HEK293 (cell line): ENCODE measurements around the gene ZBTB37.

Source experiments
- GFI1B ChIP-seq: fragments of 450-650 bp; formaldehyde crosslinking; IDR thresholded peaks from 2 replicates; pipeline ENCODE4 v1.5.1; 2016; ENCODE audit warnings: missing biosample characterization, missing genetic modification characterization
- GLIS1 ChIP-seq: fragments of 450-650 bp; formaldehyde crosslinking; IDR thresholded peaks from 2 replicates; pipeline ENCODE4 v1.5.1; 2016; ENCODE audit warnings: missing biosample characterization, missing genetic modification characterization
- HOXD13 ChIP-seq: sonication (generic); formaldehyde crosslinking; IDR thresholded peaks from 2 replicates; pipeline ENCODE4 v1.8.0; 2022; ENCODE audit warnings: missing genetic modification reagents, borderline replicate concordance
- MEIS1 ChIP-seq: sonication (generic); formaldehyde crosslinking; IDR thresholded peaks from 2 replicates; pipeline ENCODE4 v1.8.1; 2022; ENCODE audit warnings: missing genetic modification reagents, mild to moderate bottlenecking, borderline replicate concordance
- REPIN1 ChIP-seq: fragments of 450-650 bp; formaldehyde crosslinking; IDR thresholded peaks from 2 replicates; pipeline ENCODE4 v1.5.1; 2017; ENCODE audit warnings: missing biosample characterization, missing genetic modification characterization, low read depth
- SP3 ChIP-seq: fragments of 450-650 bp; formaldehyde crosslinking; IDR thresholded peaks from 2 replicates; pipeline ENCODE4 v1.5.1; 2016; ENCODE audit warnings: missing biosample characterization, missing genetic modification characterization
- ZBTB1 ChIP-seq: fragments of 450-650 bp; formaldehyde crosslinking; IDR thresholded peaks from 2 replicates; pipeline ENCODE4 v1.5.1; 2016; ENCODE audit warnings: missing biosample characterization, missing genetic modification characterization
- ZBTB21 ChIP-seq: fragments of 450-650 bp; formaldehyde crosslinking; IDR thresholded peaks from 2 replicates; pipeline ENCODE4 v1.5.1; 2017; ENCODE audit warnings: missing biosample characterization, missing genetic modification characterization
- ZBTB48 ChIP-seq: fragments of 450-650 bp; formaldehyde crosslinking; IDR thresholded peaks from 2 replicates; pipeline ENCODE4 v1.5.1; 2016; ENCODE audit warnings: missing biosample characterization, missing genetic modification characterization
- ZFP3 ChIP-seq: fragments of 450-650 bp; formaldehyde crosslinking; IDR thresholded peaks from 2 replicates; pipeline ENCODE4 v1.5.1; 2016; ENCODE audit warnings: low read depth, missing biosample characterization, missing genetic modification characterization
- ZFP37 ChIP-seq: fragments of 450-650 bp; formaldehyde crosslinking; IDR thresholded peaks from 2 replicates; pipeline ENCODE4 v1.5.1; 2016; ENCODE audit warnings: missing biosample characterization, missing genetic modification characterization
- ZNF112 ChIP-seq: fragments of 450-650 bp; formaldehyde crosslinking; IDR thresholded peaks from 2 replicates; pipeline ENCODE4 v1.5.0; 2017; ENCODE audit warnings: missing biosample characterization, missing genetic modification characterization
- ZNF132 ChIP-seq: fragments of 450-650 bp; formaldehyde crosslinking; IDR thresholded peaks from 2 replicates; pipeline ENCODE4 v1.5.1; 2017; ENCODE audit warnings: missing biosample characterization, missing genetic modification characterization, borderline replicate concordance
- ZNF155 ChIP-seq: fragments of 450-650 bp; formaldehyde crosslinking; IDR thresholded peaks from 2 replicates; pipeline ENCODE4 v1.5.1; 2016; ENCODE audit warnings: missing biosample characterization, missing genetic modification characterization
- ZNF202 ChIP-seq: fragments of 450-650 bp; formaldehyde crosslinking; IDR thresholded peaks from 2 replicates; pipeline ENCODE4 v1.5.1; 2016; ENCODE audit warnings: missing biosample characterization, missing genetic modification characterization, borderline replicate concordance
- ZNF266 ChIP-seq: fragments of 450-650 bp; formaldehyde crosslinking; IDR thresholded peaks from 2 replicates; pipeline ENCODE4 v1.5.1; 2016; ENCODE audit warnings: missing biosample characterization, missing genetic modification characterization, low read depth
- ZNF350 ChIP-seq: fragments of 450-650 bp; formaldehyde crosslinking; IDR thresholded peaks from 2 replicates; pipeline ENCODE4 v1.5.0; 2017; ENCODE audit warnings: missing biosample characterization, mild to moderate bottlenecking, missing genetic modification characterization
- ZNF48 ChIP-seq: fragments of 450-650 bp; formaldehyde crosslinking; IDR thresholded peaks from 2 replicates; pipeline ENCODE4 v1.5.1; 2016; ENCODE audit warnings: missing biosample characterization, missing genetic modification characterization
- ZNF600 ChIP-seq: fragments of 450-650 bp; formaldehyde crosslinking; IDR thresholded peaks from 2 replicates; pipeline ENCODE4 v1.5.1; 2016; ENCODE audit warnings: missing biosample characterization, missing genetic modification characterization
- ZNF610 ChIP-seq: fragments of 450-650 bp; formaldehyde crosslinking; IDR thresholded peaks from 2 replicates; pipeline ENCODE4 v1.5.1; 2016; ENCODE audit warnings: missing biosample characterization, missing genetic modification characterization, borderline replicate concordance
- ZNF76 ChIP-seq: fragments of 450-650 bp; formaldehyde crosslinking; IDR thresholded peaks from 2 replicates; pipeline ENCODE4; 2016; ENCODE audit warnings: low read depth, missing biosample characterization, missing genetic modification characterization, borderline replicate concordance
- ZNF768 ChIP-seq: fragments of 450-650 bp; formaldehyde crosslinking; IDR thresholded peaks from 2 replicates; pipeline ENCODE4 v1.5.1; 2018; ENCODE audit warnings: missing biosample characterization, mild to moderate bottlenecking, missing genetic modification characterization
- ZNF776 ChIP-seq: fragments of 450-650 bp; formaldehyde crosslinking; IDR thresholded peaks from 2 replicates; pipeline ENCODE4 v1.5.0; 2017; ENCODE audit warnings: missing biosample characterization, missing genetic modification characterization, borderline replicate concordance
- ZNF791 ChIP-seq: fragments of 450-650 bp; formaldehyde crosslinking; IDR thresholded peaks from 2 replicates; pipeline ENCODE4 v1.5.1; 2016; ENCODE audit warnings: missing biosample characterization, missing genetic modification characterization
- ZNF837 ChIP-seq: fragments of 450-650 bp; formaldehyde crosslinking; IDR thresholded peaks from 2 replicates; pipeline ENCODE4 v1.5.1; 2016; ENCODE audit warnings: missing biosample characterization, missing genetic modification characterization
- TF ChIP-seq, protein P1 (sequence below): fragments of 450-650 bp; formaldehyde crosslinking; IDR thresholded peaks from 2 replicates; pipeline ENCODE4 v1.5.0; 2017; ENCODE audit warnings: missing biosample characterization, missing genetic modification characterization, borderline replicate concordance
- TF ChIP-seq, protein P2 (sequence below): fragments of 450-650 bp; formaldehyde crosslinking; conservative IDR thresholded peaks from 2 replicates; pipeline ENCODE4 v1.5.1; 2016; ENCODE audit warnings: low read depth, missing biosample characterization, missing genetic modification characterization
- TF ChIP-seq, protein P3 (sequence below): fragments of 450-650 bp; formaldehyde crosslinking; IDR thresholded peaks from 2 replicates; pipeline ENCODE4 v1.5.1; 2017; ENCODE audit warnings: missing biosample characterization, missing genetic modification characterization
- TF ChIP-seq, protein P4 (sequence below): fragments of 450-650 bp; formaldehyde crosslinking; IDR thresholded peaks from 2 replicates; pipeline ENCODE4 v1.5.1; 2016; ENCODE audit warnings: missing biosample characterization, missing genetic modification characterization

ZBTB37 gene

DNA sequence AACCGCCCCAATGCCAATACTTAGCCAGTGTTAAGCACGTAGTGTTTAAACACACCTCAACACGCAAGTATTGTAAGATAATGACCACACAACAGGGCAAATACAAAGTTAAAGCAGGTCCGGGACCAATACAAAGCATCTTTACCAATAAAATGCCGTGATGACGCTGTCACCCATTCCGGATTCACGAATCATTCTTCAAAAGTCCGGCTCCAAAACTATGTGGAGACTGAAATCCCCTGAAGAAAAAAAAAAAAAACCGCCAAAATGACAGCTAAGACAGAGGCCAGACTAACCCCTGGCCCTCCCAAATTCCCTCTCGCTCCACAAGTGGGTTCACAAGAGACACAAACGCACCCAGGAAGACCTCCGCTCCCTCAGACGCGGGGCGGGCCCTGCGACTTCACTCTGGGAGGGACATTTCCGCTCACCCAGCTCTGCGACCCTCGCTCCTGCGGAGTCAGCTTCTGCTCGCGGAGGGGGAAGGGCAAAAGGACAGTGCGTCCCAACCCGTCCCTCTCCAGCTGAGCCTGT, 44.3 kb upstream of the ZBTB37 start (continued):
- no peak for TF ChIP-seq ZNF266
- no peak for TF ChIP-seq ZNF776 (tag by site-specific recombination)
- no peak for TF ChIP-seq REPIN1 (tag by site-specific recombination)
- no peak for TF ChIP-seq ZNF600 (tag by site-specific recombination)
- no peak for TF ChIP-seq GFI1B (tag by site-specific recombination)
- TF ChIP-seq ZNF837 (tag by site-specific recombination): no peak
- no peak for TF ChIP-seq GLIS1 (tag by site-specific recombination)
- TF ChIP-seq ZNF202 (tag by site-specific recombination): no peak
- TF ChIP-seq ZBTB48 (tag by site-specific recombination): peak; percentile 78; the same call in 1 of the 2 replicates
- no peak for TF ChIP-seq ZNF112 (tag by site-specific recombination)
- TF ChIP-seq ZNF155: no peak
- TF ChIP-seq, protein P1, sequence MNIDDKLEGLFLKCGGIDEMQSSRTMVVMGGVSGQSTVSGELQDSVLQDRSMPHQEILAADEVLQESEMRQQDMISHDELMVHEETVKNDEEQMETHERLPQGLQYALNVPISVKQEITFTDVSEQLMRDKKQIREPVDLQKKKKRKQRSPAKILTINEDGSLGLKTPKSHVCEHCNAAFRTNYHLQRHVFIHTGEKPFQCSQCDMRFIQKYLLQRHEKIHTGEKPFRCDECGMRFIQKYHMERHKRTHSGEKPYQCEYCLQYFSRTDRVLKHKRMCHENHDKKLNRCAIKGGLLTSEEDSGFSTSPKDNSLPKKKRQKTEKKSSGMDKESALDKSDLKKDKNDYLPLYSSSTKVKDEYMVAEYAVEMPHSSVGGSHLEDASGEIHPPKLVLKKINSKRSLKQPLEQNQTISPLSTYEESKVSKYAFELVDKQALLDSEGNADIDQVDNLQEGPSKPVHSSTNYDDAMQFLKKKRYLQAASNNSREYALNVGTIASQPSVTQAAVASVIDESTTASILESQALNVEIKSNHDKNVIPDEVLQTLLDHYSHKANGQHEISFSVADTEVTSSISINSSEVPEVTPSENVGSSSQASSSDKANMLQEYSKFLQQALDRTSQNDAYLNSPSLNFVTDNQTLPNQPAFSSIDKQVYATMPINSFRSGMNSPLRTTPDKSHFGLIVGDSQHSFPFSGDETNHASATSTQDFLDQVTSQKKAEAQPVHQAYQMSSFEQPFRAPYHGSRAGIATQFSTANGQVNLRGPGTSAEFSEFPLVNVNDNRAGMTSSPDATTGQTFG (tag by site-specific recombination): no peak
- TF ChIP-seq, protein P2, sequence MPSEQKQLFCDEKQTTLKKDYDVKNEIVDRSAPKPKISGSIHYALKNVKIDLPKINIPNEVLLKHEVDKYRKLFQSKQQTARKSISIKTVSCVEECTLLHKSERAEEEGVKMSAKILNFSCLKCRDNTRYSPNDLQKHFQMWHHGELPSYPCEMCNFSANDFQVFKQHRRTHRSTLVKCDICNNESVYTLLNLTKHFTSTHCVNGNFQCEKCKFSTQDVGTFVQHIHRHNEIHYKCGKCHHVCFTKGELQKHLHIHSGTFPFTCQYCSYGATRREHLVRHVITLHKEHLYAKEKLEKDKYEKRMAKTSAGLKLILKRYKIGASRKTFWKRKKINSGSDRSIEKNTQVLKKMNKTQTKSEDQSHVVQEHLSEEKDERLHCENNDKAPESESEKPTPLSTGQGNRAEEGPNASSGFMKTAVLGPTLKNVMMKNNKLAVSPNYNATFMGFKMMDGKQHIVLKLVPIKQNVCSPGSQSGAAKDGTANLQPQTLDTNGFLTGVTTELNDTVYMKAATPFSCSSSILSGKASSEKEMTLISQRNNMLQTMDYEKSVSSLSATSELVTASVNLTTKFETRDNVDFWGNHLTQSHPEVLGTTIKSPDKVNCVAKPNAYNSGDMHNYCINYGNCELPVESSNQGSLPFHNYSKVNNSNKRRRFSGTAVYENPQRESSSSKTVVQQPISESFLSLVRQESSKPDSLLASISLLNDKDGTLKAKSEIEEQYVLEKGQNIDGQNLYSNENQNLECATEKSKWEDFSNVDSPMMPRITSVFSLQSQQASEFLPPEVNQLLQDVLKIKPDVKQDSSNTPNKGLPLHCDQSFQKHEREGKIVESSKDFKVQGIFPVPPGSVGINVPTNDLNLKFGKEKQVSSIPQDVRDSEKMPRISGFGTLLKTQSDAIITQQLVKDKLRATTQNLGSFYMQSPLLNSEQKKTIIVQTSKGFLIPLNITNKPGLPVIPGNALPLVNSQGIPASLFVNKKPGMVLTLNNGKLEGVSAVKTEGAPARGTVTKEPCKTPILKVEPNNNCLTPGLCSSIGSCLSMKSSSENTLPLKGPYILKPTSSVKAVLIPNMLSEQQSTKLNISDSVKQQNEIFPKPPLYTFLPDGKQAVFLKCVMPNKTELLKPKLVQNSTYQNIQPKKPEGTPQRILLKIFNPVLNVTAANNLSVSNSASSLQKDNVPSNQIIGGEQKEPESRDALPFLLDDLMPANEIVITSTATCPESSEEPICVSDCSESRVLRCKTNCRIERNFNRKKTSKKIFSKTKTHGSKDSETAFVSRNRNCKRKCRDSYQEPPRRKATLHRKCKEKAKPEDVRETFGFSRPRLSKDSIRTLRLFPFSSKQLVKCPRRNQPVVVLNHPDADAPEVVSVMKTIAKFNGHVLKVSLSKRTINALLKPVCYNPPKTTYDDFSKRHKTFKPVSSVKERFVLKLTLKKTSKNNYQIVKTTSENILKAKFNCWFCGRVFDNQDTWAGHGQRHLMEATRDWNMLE (tag by site-specific recombination): no peak
- TF ChIP-seq ZNF610: no peak
- TF ChIP-seq ZBTB1 (tag by site-specific recombination): no peak
- no peak for TF ChIP-seq ZNF76 (tag by site-specific recombination)
- TF ChIP-seq, protein P3, sequence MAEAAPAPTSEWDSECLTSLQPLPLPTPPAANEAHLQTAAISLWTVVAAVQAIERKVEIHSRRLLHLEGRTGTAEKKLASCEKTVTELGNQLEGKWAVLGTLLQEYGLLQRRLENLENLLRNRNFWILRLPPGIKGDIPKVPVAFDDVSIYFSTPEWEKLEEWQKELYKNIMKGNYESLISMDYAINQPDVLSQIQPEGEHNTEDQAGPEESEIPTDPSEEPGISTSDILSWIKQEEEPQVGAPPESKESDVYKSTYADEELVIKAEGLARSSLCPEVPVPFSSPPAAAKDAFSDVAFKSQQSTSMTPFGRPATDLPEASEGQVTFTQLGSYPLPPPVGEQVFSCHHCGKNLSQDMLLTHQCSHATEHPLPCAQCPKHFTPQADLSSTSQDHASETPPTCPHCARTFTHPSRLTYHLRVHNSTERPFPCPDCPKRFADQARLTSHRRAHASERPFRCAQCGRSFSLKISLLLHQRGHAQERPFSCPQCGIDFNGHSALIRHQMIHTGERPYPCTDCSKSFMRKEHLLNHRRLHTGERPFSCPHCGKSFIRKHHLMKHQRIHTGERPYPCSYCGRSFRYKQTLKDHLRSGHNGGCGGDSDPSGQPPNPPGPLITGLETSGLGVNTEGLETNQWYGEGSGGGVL: peak; percentile 57; the same call in 1 of the 2 replicates
- TF ChIP-seq ZNF132 (tag by site-specific recombination): no peak
- no peak for TF ChIP-seq ZNF350
- no peak for TF ChIP-seq ZFP37
- TF ChIP-seq ZBTB21 (tag by site-specific recombination): peak; percentile 27; the same call in 1 of the 2 replicates
- TF ChIP-seq, protein P4, sequence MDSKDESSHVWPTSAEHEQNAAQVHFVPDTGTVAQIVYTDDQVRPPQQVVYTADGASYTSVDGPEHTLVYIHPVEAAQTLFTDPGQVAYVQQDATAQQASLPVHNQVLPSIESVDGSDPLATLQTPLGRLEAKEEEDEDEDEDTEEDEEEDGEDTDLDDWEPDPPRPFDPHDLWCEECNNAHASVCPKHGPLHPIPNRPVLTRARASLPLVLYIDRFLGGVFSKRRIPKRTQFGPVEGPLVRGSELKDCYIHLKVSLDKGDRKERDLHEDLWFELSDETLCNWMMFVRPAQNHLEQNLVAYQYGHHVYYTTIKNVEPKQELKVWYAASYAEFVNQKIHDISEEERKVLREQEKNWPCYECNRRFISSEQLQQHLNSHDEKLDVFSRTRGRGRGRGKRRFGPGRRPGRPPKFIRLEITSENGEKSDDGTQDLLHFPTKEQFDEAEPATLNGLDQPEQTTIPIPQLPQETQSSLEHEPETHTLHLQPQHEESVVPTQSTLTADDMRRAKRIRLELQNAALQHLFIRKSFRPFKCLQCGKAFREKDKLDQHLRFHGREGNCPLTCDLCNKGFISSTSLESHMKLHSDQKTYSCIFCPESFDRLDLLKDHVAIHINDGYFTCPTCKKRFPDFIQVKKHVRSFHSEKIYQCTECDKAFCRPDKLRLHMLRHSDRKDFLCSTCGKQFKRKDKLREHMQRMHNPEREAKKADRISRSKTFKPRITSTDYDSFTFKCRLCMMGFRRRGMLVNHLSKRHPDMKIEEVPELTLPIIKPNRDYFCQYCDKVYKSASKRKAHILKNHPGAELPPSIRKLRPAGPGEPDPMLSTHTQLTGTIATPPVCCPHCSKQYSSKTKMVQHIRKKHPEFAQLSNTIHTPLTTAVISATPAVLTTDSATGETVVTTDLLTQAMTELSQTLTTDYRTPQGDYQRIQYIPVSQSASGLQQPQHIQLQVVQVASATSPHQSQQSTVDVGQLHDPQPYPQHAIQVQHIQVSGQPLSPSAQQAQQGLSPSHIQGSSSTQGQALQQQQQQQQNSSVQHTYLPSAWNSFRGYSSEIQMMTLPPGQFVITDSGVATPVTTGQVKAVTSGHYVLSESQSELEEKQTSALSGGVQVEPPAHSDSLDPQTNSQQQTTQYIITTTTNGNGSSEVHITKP (tag by site-specific recombination): no peak
- TF ChIP-seq ZNF768 (tag by site-specific recombination): no peak
- no peak for TF ChIP-seq MEIS1 (CRISPR knock-in tag)
- TF ChIP-seq ZNF48 (tag by site-specific recombination): no peak
- TF ChIP-seq HOXD13 (CRISPR knock-in tag): peak; percentile 4; the same call in 1 of the 2 replicates
- no peak for TF ChIP-seq ZNF791 (tag by site-specific recombination)
- no peak for TF ChIP-seq ZFP3
- no peak for TF ChIP-seq SP3
